Measurements from ENCODE around the gene RGS4. TPM values are rescaled to one million over a fixed set of nuclear protein-coding genes. Genes with fewer than 3 reads are reported as not detected.

RGS4 gene
- total and polyA plus RNA-seq, 2 of the 13 experiments (the other 11 are each of a cell fraction or from before 2014, with no cell fraction given): not detected

DNA sequence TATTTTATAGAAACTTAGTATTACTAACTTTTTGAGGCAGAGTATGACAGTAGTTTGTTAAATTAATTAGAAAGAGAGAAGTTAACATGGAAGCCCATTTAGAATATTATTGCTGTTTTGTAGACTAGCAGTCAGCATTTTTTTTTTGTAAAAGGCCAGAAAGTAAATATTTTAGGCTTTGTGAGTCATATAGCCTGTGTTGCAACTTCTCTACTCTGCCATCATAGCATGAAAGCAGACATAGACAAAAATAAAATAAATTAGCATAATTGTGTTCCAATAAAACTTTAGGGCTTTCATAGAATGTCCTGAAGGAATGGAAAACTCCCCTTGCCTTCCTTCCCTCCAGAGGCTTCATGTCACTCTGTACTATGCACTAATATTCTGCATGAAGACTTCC lies 12.3 kb upstream of the RGS4 start (continued):
- TF ChIP-seq REPIN1 (CRISPR knock-in tag; IDR thresholded peaks at IDR 0.05; ENCODE audit: borderline replicate concordance, low read depth): no peak
- TF ChIP-seq ZNF354B (CRISPR knock-in tag; IDR thresholded peaks at IDR 0.05): no peak
- TF ChIP-seq TAF15 (IDR thresholded peaks at IDR 0.05; ENCODE audit: low read depth, low read length, poor library complexity, severe bottlenecking): no peak
- TF ChIP-seq IKZF1 (IDR thresholded peaks at IDR 0.05): no peak
- TF ChIP-seq XRCC5 (optimal IDR thresholded peaks at IDR 0.05; ENCODE audit: low read length): no peak
- no peak for TF ChIP-seq ZNF704 (CRISPR knock-in tag; IDR thresholded peaks at IDR 0.05; ENCODE audit: borderline replicate concordance)

GRCh38 chr1:163060343-163061007 lies 8.7 kb upstream of the RGS4 start:
- H3K27me3 ChIP-seq (ENCODE audit: control insufficient read depth in 1 of 2, insufficient read depth in 2 of 2, low read length in 2 of 2): no peaks in the 10 kb centered on the region; a peak in 1 of 5 replicates
- no peak for DNase-seq (ENCODE audit: low spot score)
- no peaks in the 10 kb centered on the region for H3K36me3 ChIP-seq (replicated peaks in 1 of 2; ENCODE audit: control insufficient read depth in 1 of 2, insufficient read depth in 2 of 2, low read length in 2 of 2)
- H4K20me1 ChIP-seq (ENCODE audit: insufficient read depth, low read length): no peaks in the 10 kb centered on the region
- in situ Hi-C loops (cut with HindIII; ENCODE audit: extremely low pct_ligation_motif_present, low pct_unique_long_range_greater_than_20kb): no loop called here
- H3K4me2 ChIP-seq (ENCODE audit: low read depth, low read length): no peak overlapping the region
- H3K79me2 ChIP-seq (ENCODE audit: insufficient read depth, low read length): no peaks in the 10 kb centered on the region
- H3K4me3 ChIP-seq (replicated peaks in 1 of 3; ENCODE audit: insufficient read depth in 1 of 3, low read depth in 2 of 3, low read length in 3 of 3): no peak overlapping the region
- H3K4me1 ChIP-seq (ENCODE audit: insufficient read depth, low read length): no peaks in the 10 kb centered on the region
- no peak overlapping the region for H3K27ac ChIP-seq (ENCODE audit: extremely low read length, insufficient read depth, low read length)
- intact Hi-C loops (cut with micrococcal nuclease; ENCODE audit: unreplicated experiment): no loop called here
- no peak overlapping the region for H2AFZ ChIP-seq (ENCODE audit: low read length)
- no peak for ATAC-seq
- WGBS (ENCODE audit: low lambda C conversion rate): 0% methylated on average over 1 of the region's 1 CpG
- TF ChIP-seq ZNF792 (CRISPR knock-in tag; IDR thresholded peaks at IDR 0.05) (no peak), ZNF446 (CRISPR knock-in tag; IDR thresholded peaks at IDR 0.05) (no peak), CEBPB (IDR thresholded peaks at IDR 0.05; ENCODE audit: borderline replicate concordance, low read depth, low read length) (no peak), RAD51 (IDR thresholded peaks at IDR 0.05; ENCODE audit: borderline replicate concordance) (peak; percentile 63; the same call in 1 of the 2 replicates), PRPF4 (IDR thresholded peaks at IDR 0.05; ENCODE audit: low read depth, low read length, poor library complexity, severe bottlenecking) (no peak), FOSL1 (CRISPR knock-in tag; IDR thresholded peaks at IDR 0.05; ENCODE audit: borderline replicate concordance) (no peak), POLR2A (IDR thresholded peaks at IDR 0.05; ENCODE audit: insufficient read depth in 1 of 2, low read depth in 2 of 2, low read length in 2 of 2) (no peak)
- no peak overlapping the region for H3K9ac ChIP-seq (ENCODE audit: insufficient read depth, low read depth, low read length)
- ChIA-PET CTCF (ENCODE audit: low intra/inter-chr PET ratio, low total read pairs) (no interaction called here), POLR2A (no interaction called here)
- FAIRE-seq: no peak
- H3K9me3 ChIP-seq (ENCODE audit: low read length): no peaks in the 10 kb centered on the region
- no TSS peak for BruUV-seq (replicated peaks)

Measured in HepG2 (cell line).